PC-9 (cell line): ENCODE measurements around the gene SLC38A1.

ENCODE experiments used
- CTCF ChIP-seq: fragments of 200-600 bp; sonication (generic); conservative IDR thresholded peaks from 2 replicates; pipeline ENCODE4 v1.6.1; 2017; ENCODE audit warnings: mixed run types, antibody characterized with exemption, mild to moderate bottlenecking, moderate library complexity
- EZH2 ChIP-seq: fragments of 200-600 bp; sonication (generic); IDR thresholded peaks from 2 replicates; pipeline ENCODE4 v1.8.0; 2017; ENCODE audit warnings: antibody characterized with exemption, low read depth

- TF ChIP-seq CTCF (no peak), EZH2 (no peak)
Observed at GRCh38 chr12:46150735-46151134, 118.1 kb downstream of the SLC38A1 start.
